NT2/D1 (cell line): ENCODE data around the gene DMD.

ENCODE experiments used
- DNase-seq: peaks from one replicate; pipeline ENCODE4 v3.0.0-alpha.2; 2011; ENCODE audit warnings: low read depth, low spot score
- H3K27me3 ChIP-seq: 2 replicates; pipeline ENCODE4 v1.6.0; 2011; ENCODE audit warnings: mild to moderate bottlenecking; ENCODE audit not compliant: insufficient read length, insufficient read depth
- H3K36me3 ChIP-seq: 2 replicates; pipeline ENCODE4 v1.6.1; 2011; ENCODE audit warnings: mild to moderate bottlenecking, low read length, mixed read lengths; ENCODE audit not compliant: insufficient read depth, insufficient read length
- H3K4me1 ChIP-seq: 2 replicates; pipeline ENCODE4 v1.5.1; 2011; ENCODE audit not compliant: insufficient read depth, insufficient read length
- H3K4me3 ChIP-seq: 2 replicates; pipeline ENCODE4 v1.5.1; 2011; ENCODE audit warnings: low read depth; ENCODE audit not compliant: insufficient read length
- H3K9ac ChIP-seq: 2 replicates; pipeline ENCODE4 v1.6.0; 2011; ENCODE audit warnings: low read depth; ENCODE audit not compliant: insufficient read length
- H3K9me3 ChIP-seq: 2 replicates; pipeline ENCODE4 v1.5.1; 2011; ENCODE audit warnings: mild to moderate bottlenecking, low read length; ENCODE audit not compliant: insufficient read depth
- SUZ12 ChIP-seq: IDR thresholded peaks from 2 replicates; pipeline ENCODE4 v1.6.1; 2011; ENCODE audit not compliant: insufficient read length, insufficient read depth; ENCODE audit errors: extremely low read depth
- YY1 ChIP-seq: IDR thresholded peaks from 2 replicates; pipeline ENCODE4 v1.6.1; 2011; ENCODE audit not compliant: insufficient read length, insufficient read depth
- ZNF274 ChIP-seq: IDR thresholded peaks from 2 replicates; pipeline ENCODE4 v1.6.1; 2011; ENCODE audit warnings: mild to moderate bottlenecking, low read depth, low read length

DMD gene

GRCh38 chrX:32987142-32987541 lies 224.2 kb downstream of the DMD start:
- Histone ChIP-seq H3K9me3 (no peaks in the 10 kb centered on the region), H3K4me1 (peaks cover 3% of the 10 kb centered on the region), H3K36me3 (no peaks in the 10 kb centered on the region), H3K4me3 (no peak overlapping the region), H3K9ac (no peak overlapping the region), H3K27me3 (no peaks in the 10 kb centered on the region)
- TF ChIP-seq YY1 (no peak), SUZ12 (no peak), ZNF274 (no peak)
- DNase-seq = peak; percentile 30

GRCh38 chrX:32985544-32985943 lies 225.8 kb downstream of the DMD start:
- no peak for TF ChIP-seq ZNF274
- TF ChIP-seq SUZ12 = no peak
- no peak for TF ChIP-seq YY1
- H3K9me3 ChIP-seq = no peaks in the 10 kb centered on the region
- no peak overlapping the region for H3K9ac ChIP-seq
- H3K27me3 ChIP-seq = no peaks in the 10 kb centered on the region
- peaks cover 3% of the 10 kb centered on the region for H3K4me1 ChIP-seq
- no peak for DNase-seq
- no peak overlapping the region for H3K4me3 ChIP-seq
- no peaks in the 10 kb centered on the region for H3K36me3 ChIP-seq

GRCh38 chrX:32966821-32967355 lies 244.5 kb downstream of the DMD start:
- DNase-seq = no peak
- Histone ChIP-seq H3K9ac (no peak overlapping the region), H3K27me3 (no peaks in the 10 kb centered on the region), H3K4me3 (no peak overlapping the region), H3K9me3 (no peaks in the 10 kb centered on the region), H3K4me1 (no peaks in the 10 kb centered on the region), H3K36me3 (no peaks in the 10 kb centered on the region)
- no peak for TF ChIP-seq SUZ12
- no peak for TF ChIP-seq ZNF274
- TF ChIP-seq YY1 = no peak

GRCh38 chrX:32954125-32954524 lies 257.2 kb downstream of the DMD start:
- Histone ChIP-seq H3K27me3 (no peaks in the 10 kb centered on the region), H3K36me3 (no peaks in the 10 kb centered on the region), H3K9me3 (no peaks in the 10 kb centered on the region), H3K9ac (no peak overlapping the region), H3K4me3 (no peak overlapping the region), H3K4me1 (no peaks in the 10 kb centered on the region)
- no peak for DNase-seq
- TF ChIP-seq SUZ12 (no peak), YY1 (no peak), ZNF274 (no peak)

- Histone ChIP-seq H3K9ac (no peak overlapping the region), H3K4me1 (no peaks in the 10 kb centered on the region), H3K4me3 (no peak overlapping the region), H3K36me3 (no peaks in the 10 kb centered on the region), H3K9me3 (no peaks in the 10 kb centered on the region), H3K27me3 (no peaks in the 10 kb centered on the region)
- TF ChIP-seq YY1 (no peak), ZNF274 (no peak), SUZ12 (no peak)
- DNase-seq = no peak
Observed at GRCh38 chrX:32948130-32948529, 263.2 kb downstream of the DMD start.

- H3K9me3 ChIP-seq = no peaks in the 10 kb centered on the region
- no peaks in the 10 kb centered on the region for H3K36me3 ChIP-seq
- no peaks in the 10 kb centered on the region for H3K4me1 ChIP-seq
- TF ChIP-seq SUZ12 (no peak), ZNF274 (no peak), YY1 (no peak)
- DNase-seq = no peak
- no peaks in the 10 kb centered on the region for H3K27me3 ChIP-seq
- no peak overlapping the region for H3K9ac ChIP-seq
- H3K4me3 ChIP-seq = no peak overlapping the region
Observed at GRCh38 chrX:32937043-32937442, 274.3 kb downstream of the DMD start.

- no peak for TF ChIP-seq ZNF274
- no peaks in the 10 kb centered on the region for H3K36me3 ChIP-seq
- no peaks in the 10 kb centered on the region for H3K27me3 ChIP-seq
- no peaks in the 10 kb centered on the region for H3K9me3 ChIP-seq
- DNase-seq = no peak
- H3K4me1 ChIP-seq = no peaks in the 10 kb centered on the region
- H3K9ac ChIP-seq = no peak overlapping the region
- no peak overlapping the region for H3K4me3 ChIP-seq
Observed at GRCh38 chrX:32933548-32933947, 277.8 kb downstream of the DMD start.

GRCh38 chrX:32929040-32929439 lies 282.3 kb downstream of the DMD start:
- Histone ChIP-seq H3K27me3 (no peaks in the 10 kb centered on the region), H3K9me3 (no peaks in the 10 kb centered on the region), H3K36me3 (no peaks in the 10 kb centered on the region), H3K4me3 (no peak overlapping the region), H3K9ac (no peak overlapping the region), H3K4me1 (no peaks in the 10 kb centered on the region)
- TF ChIP-seq YY1 = no peak
- TF ChIP-seq SUZ12 = no peak
- TF ChIP-seq ZNF274 = no peak
- no peak for DNase-seq
